NCI-H1048 (cell line): ENCODE measurements around the gene IDUA.
"Not testable (repeated sequence)": the region's sequence is repeated elsewhere in the genome, so short reads cannot be mapped to it uniquely, and the experiment has no call there.

Experiments
- DNase-seq: peaks from one replicate; lab custom pipeline; 2025; lab: John Stamatoyannopoulos, UW

Gene IDUA

GRCh38 chr4:987624-988513 lies 1.0 kb downstream of the IDUA start:
- no peak for DNase-seq

DNA sequence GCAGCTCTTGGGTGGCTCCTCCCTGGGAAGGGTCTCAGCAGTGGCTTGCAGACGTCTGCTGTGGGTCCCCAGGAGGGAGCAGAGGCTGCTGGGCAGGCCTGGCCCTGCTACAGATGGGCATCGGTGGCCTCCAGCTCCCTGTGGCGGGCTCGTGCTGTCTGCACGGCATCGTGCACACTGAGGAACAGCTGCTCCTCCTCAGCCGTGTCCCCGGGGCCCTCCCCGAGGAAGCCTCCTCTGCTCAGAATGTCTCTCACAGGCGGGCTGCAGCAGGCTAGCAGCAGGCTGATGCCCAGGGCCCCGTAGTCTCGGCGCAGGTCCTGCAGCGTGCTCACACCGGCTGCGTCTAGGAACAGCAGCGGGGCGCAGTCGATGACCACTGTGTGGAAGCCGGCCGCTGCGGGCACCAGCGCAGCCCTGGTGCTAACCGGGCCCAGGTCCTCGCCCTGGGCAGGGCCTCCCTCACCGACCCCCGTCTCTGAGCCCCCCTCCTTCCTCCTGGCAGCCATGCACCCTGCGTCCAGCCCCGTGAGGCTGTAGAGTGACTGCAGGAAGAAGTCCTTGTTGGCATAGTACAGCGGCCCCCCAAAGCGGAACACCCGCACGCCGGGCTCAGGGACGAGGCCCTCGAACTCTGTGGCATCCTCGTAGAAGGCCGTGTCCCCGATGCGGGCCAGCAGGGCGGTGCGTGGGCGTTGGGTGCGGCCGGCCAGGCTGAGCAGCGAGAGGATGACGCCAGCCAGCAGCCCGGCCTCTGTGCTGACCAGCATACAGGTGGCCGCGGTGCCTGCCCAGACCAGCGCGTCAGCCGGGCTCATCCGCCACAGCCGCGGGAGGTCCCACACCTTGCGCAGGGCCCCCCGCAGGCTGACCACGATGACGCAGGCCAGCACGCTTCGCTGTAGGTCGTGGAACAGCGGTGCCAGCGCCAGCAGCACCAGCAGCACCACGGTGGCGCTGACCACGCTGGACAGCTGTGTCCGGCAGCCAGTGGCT lies 2.2 kb downstream of the IDUA start:
- DNase-seq: no peak

GRCh38 chr4:989722-990471 lies 3.1 kb downstream of the IDUA start:
- no peak for DNase-seq

DNA sequence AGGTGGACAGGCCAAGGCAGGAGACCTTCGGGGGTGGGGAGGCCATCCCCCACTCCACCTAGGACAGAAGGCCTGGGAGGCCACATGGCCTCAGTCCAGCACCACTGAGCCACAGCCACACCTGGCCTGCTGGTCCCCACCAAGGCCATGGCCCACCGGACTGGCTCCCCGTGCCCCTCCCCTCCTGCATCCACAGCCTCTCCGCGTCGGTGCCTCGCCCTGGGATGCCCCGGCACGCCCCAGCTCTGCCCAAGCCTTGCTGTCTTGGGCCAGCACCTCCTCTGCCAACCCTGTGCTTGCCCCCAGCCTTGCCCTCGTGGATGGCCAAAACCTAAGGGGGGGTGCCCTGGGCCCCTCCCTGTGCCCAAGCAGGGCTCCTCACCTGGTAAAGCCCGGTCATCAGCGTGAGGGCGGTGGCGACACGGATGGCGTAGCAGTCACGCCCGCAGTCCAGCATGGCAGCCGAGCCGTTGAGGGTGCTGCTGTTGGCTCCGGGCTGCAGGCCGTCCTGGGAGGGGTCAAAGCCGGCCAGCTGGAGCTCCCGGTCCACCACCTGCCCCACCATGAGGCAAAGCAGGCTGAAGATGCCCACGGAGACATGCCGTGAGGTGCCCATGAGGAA lies 4.0 kb downstream of the IDUA start:
- no peak for DNase-seq

DNA sequence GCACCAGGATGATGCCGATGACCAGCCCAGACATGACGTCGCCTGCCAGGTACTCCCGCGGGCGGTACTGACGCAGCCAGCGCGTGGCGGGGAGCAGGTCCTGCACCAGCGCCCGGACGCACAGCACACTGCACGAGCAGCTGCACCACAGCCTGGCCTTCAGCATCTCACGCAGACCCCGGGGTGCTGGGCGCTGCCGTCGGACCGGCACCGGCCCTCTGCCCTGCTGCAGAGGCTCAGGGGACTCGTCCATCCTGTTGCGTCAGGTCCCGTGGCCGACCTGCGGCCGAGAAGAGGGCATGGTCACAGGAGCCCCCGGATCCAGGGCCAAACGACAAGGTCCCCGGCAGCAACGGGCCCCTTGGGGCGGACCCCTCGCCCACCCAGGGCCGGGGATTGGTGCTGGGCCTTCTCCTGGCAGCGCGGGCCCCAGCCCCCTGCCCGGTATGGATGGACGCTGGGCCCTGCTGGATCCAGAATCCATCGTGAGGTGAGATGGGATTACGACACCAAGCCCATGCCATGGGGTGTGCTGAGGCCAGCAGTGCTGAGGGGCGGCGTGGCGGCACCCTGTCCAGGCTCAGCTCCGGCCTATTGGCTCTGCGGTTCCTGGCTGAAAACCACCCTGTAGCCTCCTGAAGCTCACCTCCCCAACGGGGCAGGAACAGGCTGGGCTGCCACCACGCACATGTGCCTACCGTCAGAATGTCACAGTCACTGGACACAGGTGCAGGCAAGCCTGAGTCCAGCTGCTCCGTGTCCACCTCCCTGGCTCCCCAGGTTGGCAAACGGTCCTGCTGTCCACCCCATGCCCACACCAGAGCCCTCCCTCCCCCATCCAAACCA lies 4.8 kb downstream of the IDUA start:
- no peak for DNase-seq

DNA sequence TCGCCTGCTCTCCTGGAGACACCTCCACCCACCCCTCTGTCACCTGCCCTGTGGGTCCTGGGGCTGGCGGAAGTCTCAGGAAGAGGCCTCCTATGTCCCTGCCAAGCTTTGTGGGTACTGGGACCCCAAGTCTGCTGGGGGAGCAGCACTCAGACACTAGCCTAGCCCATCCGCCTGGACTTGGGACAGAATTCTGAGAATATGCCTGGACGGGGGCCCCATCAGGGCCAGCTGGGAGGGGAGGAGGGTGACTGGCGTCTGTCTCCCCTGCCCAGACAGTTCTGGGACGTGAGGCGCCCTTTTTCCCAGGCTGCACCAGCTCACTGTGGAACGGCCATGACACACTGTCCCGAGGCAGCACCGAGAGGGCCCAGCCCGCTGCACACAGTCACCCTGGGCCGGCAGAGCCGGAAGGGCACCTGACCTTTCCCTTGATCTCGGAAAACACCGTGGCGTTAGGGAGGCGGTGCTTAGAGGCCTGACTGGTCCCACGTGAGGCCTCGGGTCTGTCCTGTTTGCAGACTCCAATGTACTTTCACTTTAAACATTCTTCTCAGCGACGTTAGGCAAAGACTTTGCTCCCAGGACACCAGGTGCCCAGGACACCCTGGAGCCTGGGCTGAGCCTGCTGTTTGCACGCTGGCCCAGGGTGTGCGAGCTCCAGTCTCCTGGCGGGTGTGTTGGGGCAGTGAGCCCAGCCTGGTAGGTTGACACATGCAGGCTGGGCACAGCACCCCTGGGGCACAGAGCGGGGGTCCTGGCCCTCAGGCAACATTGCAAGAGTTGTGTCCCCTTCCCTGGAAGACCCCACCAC lies 5.7 kb downstream of the IDUA start:
- no peak for DNase-seq

DNA sequence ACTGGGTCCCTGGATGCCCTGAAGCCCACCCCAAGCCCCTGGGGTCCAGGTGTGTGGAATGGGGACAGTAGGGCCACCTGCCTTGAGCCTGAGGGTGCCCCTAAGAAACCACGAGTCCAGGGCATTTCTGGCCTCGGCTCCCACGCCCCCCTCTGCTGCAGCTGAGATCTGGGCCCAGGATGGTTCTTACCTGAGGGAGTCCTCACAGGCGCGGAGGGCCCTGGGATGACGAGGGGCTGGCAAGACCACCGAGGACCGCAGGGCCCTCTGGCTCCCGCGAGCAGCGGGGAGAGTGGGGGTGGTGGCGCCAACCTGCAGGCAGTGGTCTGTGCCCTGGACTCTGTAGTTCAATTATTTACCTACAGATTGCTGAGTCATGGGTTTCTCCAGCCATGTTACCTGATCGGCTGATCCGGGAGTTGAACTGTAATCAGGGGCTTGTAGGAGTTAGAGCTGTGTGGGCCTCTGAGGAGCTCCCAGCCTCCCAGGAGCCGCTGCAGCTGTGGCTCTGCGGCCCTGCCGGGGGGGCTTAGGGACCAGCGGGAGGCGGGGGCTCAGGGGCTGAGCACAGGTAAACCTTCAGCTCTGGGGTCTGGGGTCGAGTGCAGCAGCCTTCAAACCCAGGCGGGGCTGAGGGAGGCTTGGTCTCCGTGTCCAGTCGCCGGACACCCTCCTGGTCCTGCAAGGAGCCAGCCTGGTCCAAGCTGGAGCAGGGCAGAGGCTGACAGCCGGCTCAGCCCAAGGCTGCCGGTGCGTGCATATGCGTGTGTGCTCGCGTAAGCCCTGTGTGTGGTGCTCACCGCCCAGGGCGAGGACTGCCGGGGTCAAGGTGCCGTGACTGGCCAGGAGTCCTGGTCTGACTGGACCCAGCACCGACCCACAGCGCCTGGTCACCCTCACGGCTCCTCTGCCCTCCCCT lies 6.5 kb downstream of the IDUA start, which contains the start of gene SLC26A1:
SLC26A1 (minus strand) TSS at position 294 of the 919 bp plus-strand sequence. CDS start 1,701 bp downstream, outside the sequence.
- no peak for DNase-seq

- DNase-seq: no peak
Measured at GRCh38 chr4:995311-996026, 8.6 kb downstream of the IDUA start.

DNA sequence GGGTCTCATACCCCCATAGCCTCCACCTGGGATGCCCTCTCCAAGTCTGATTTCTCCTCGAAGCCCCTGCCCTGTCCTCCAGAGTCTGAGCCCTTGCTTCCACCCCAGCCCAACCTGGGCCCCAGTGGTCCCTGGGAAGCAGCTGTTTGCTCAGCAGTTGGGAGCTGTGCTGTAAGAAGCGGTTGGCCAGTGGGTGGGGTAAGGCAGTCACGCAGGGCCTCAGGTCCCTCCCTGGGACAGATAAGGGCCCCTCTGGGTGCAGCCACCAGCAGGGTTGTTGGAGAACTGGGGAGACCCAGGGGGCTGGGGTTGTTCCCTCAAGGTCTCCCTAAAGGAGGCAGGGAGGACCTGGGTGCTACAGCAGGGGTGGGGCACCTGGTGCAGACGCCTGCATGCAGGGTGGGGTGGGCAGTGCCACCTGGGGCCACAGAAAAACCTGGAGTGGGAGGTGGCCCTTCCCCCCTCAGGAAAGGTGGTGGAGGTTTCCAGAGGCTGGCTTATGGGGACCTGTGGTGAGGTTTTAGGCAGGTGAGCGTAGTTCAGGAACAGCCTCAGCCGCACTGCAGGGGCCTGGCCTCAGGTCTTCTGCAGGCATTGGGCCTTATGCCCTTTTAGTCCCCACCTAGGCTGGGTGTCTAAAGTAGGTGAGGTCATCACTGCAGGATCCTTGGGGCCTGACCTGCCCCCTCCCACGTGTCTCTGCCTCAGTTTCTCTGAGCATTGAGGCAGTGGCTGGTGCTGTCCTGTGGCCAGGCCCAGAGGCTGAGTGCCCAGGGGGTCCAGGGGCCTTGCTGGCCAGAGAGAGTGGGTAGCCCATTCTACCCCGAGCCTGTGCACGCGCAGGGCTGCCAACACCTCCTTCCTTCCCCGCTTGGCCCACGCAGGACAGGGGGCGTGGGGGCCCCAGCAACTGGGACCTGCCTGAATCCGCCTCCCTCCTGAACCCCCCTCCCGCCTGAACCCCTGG lies 9.5 kb downstream of the IDUA start:
- no peak for DNase-seq

GRCh38 chr4:996997-997374 lies 10.1 kb downstream of the IDUA start:
- DNase-seq: no peak

DNA sequence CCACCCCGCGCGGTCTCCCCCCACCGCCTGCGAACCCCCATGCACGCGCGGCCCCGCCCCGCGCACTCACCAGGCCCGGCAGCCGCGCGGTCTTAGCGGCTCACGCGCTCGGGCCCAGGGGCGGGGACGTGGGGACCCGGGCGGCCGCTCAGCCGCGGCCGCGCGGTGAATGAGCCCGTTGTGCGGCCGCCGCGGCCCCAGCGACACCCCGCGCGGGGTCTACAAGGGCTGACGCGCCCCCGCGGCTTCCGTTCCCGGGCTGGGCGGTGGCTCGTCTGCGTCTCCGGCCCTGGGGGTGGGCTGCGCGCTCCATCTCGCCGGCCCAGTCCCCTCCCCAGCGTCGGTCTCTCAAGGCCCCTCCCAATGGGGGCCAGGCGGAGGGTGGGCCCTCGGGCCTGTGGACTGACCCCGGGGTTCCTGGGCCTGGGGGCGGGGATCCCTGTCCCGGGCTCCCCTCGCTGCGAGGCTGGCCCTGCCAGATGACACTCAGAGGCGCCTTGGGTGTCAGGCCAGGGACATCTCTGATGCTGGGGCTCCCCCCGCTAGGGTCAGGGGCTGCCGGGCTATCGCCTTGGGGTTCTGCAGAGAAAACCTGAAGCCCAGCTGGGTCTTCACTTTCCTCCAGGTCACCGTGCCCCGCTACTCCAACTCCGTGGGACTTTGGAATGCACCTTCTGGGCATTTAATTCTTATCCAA lies 10.7 kb downstream of the IDUA start:
- no peak for DNase-seq

DNA sequence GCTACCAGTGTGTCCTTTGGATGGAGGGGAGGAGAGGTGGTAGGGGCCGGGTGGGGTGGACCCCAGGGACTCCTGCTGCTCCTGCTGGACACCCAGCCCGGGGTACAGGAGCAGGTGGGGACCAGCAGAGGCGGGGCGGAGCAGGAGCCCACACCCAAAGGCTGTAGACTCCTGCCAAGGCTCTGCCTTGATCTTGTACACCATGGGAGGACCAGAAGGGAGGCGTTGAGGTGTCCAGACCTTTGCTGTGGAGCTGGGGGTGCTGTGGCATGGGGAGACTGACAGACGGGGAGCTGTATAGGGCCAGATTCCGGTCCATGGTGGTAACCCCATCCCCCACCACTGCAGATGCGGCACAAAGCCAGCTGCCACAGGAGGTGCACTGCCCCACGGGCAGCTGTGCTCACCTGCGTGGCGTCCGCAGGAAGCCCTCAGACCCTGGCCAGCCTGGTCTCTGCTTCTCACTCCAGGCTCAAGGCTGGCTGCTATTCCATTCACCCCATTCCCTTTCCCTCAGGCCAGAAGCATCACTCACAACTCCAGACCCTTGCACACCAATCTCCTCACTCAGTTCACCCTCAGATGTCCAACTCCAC lies 11.3 kb downstream of the IDUA start:
- DNase-seq: no peak

DNA sequence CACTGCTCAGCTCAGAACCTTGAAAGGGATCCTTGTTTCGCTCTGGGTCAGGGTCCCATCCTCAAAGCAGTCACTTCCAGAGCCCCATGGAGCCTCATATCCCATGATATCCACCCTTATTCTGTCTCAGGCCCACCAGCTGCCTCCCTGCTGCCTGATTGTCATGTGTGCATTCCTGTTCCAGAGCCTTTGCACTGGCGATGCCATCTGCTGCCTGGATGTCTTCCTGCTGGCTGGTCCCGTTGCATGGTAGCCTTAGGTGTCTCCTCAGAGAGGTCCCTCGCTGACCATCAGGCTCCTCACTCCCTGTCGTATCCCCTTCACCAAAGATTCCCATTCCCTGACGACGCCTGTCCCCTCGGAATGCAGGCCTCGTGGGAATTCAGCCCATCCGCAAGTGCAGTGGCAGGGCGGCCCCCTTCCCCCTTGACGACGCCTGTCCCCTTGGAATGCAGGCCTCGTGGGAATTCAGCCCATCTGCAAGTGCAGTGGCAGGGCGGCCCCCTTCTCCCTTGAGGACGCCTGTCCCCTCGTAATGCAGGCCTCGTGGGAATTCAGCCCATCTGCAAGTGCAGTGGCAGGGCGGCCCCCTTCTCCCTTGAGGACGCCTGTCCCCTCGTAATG lies 12.5 kb downstream of the IDUA start:
- not testable (repeated sequence) for DNase-seq

GRCh38 chr4:999882-1000425 lies 13.1 kb downstream of the IDUA start:
- DNase-seq: no peak
